K562 (cell line): ENCODE results near the gene MORF4L1. TPM values are rescaled to one million over a fixed set of nuclear protein-coding genes. Genes with fewer than 3 reads are reported as not detected.

Source experiments
- ARID4B ChIP-seq: sonication (generic); formaldehyde crosslinking; IDR thresholded peaks from 2 replicates; pipeline ENCODE4 v1.8.0; 2022; ENCODE audit warnings: mild to moderate bottlenecking, missing genetic modification reagents
- DPF2 ChIP-seq: fragments of 450-650 bp; IDR thresholded peaks from 2 replicates; pipeline ENCODE4 v1.6.1; 2016
- E2F3 ChIP-seq: fragments of 250-450 bp; sonication (Bioruptor Pico); IDR thresholded peaks from 2 replicates; pipeline ENCODE4 v1.4.0; 2020; ENCODE audit warnings: mild to moderate bottlenecking
- FOXP1 ChIP-seq: sonication (generic); formaldehyde crosslinking; IDR thresholded peaks from 2 replicates; pipeline ENCODE4 v1.8.0; 2022; ENCODE audit warnings: mild to moderate bottlenecking, missing genetic modification reagents
- HMG20B ChIP-seq: fragments of 250-450 bp; sonication (Bioruptor Pico); IDR thresholded peaks from 2 replicates; pipeline ENCODE4 v1.5.0; 2021; ENCODE audit warnings: mild to moderate bottlenecking
- MBD2 ChIP-seq: sonication (generic); IDR thresholded peaks from 2 replicates; pipeline ENCODE4 v1.6.1; 2016; ENCODE audit warnings: low read depth, borderline replicate concordance
- NCOR1 ChIP-seq: fragments of 450-650 bp; IDR thresholded peaks from 2 replicates; pipeline ENCODE4 v1.6.1; 2016; ENCODE audit warnings: mild to moderate bottlenecking, moderate library complexity
- ZC3H4 ChIP-seq: sonication (generic); formaldehyde crosslinking; IDR thresholded peaks from 2 replicates; pipeline ENCODE4 v1.9.0; 2021; ENCODE audit warnings: missing genetic modification reagents, borderline replicate concordance
- ZNF639 ChIP-seq, 2 experiments: fragments of 200-800 bp in 1 of 2; sonication (Bioruptor generic) in 1 of 2; sonication (generic) in 1 of 2; formaldehyde crosslinking in 1 of 2; IDR thresholded peaks in 1 of 2; conservative IDR thresholded peaks in 1 of 2; 2 replicates each; pipeline versions ENCODE4 v1.5.0 to v1.6.1; 2016 to 2020; ENCODE audit warnings: missing compliant biosample characterization in 1 of 2, missing genetic modification characterization in 1 of 2, missing genetic modification reagents in 1 of 2
- ZNF668 ChIP-seq: fragments of 250-450 bp; sonication (Bioruptor Pico); IDR thresholded peaks from 2 replicates; pipeline ENCODE4 v1.8.0; 2022; ENCODE audit warnings: mild to moderate bottlenecking, inconsistent platforms
- polyA plus RNA-seq, 8 experiments: library from polyadenylated mRNA; depleted of rRNA in 4 of 8; stranded (reverse) in 5 of 8; unstranded in 3 of 8; fragments of >200 nt; fragmentation: Nextera tagmentation in 2 of 8; fragmentation: Illumina TruSeq in 1 of 8; extraction: Ambion mirVana in 2 of 8; extraction: Trizol in 1 of 8; gene quantifications; 2 replicates each; pipeline versions ENCODE4 v1.2.1 to v1.2.3, GENCODE V29; 2011 to 2014; ENCODE audit warnings: inconsistent platforms in 1 of 8, missing spikeins in 1 of 8
- total RNA-seq, 7 experiments: library from RNA; depleted of rRNA in 6 of 7; stranded (reverse); fragments of >200 nt in 6 of 7; fragmentation: Illumina TruSeq in 2 of 7; extraction: Trizol in 2 of 7; gene quantifications; 2 replicates each; pipeline versions ENCODE4 v1.2.1 to v1.2.3, GENCODE V29; 2011 to 2021; ENCODE audit warnings: low replicate concordance in 1 of 7
- TF ChIP-seq, protein P1 (sequence below): sonication (generic); formaldehyde crosslinking; IDR thresholded peaks from 2 replicates; pipeline ENCODE4 v1.8.1; 2023; ENCODE audit warnings: missing genetic modification reagents, mild to moderate bottlenecking, borderline replicate concordance
- TF ChIP-seq, protein P2 (sequence below): fragments of 250-450 bp; sonication (Bioruptor Pico); IDR thresholded peaks from 2 replicates; pipeline ENCODE4 v1.5.0; 2021

Gene MORF4L1
- total and polyA plus RNA-seq, 9 of the 15 experiments (the other 6 are each of a cell fraction or from before 2014, with no cell fraction given) = 127 to 615 (median 281) TPM

DNA sequence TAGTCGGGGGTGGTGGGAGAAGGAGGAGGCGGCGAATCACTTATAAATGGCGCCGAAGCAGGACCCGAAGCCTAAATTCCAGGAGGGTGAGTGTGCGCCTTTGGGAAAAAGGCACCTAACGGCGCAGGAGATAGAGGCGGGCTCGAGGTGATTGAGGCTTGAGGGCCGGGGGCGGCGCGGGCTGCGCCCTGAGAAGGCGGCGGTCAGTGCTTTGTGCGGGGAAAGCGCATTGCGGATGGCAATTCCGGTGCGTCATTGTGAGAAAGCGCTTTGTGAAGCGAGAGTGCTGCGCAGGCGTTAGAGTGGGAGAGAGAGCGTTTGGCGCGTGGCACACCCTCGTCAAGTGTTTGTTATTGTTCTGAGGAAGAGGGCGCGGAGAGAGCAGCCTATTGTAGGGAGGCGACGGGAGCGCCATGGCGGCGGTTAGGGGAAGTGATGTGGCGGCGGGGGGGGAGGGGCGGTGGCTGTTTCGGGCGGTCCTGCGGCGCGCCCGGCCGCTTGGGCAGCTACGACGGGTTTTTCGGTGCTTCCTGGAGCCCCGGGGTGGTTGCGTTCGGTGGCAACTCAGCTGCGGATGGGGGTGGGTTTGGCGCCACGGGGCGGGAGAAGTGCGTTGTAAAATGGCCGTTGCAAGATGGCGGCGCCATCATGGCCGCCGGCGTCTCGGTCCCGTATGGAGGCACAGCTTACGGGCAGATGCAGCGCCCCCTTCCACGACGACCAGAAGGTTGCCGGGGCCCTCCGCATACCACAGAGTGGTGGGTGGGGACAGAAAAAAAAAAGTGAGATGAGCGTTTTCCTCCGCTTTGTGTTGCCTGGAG is 492 bp downstream of the MORF4L1 start (continued):
- TF ChIP-seq, protein P1, sequence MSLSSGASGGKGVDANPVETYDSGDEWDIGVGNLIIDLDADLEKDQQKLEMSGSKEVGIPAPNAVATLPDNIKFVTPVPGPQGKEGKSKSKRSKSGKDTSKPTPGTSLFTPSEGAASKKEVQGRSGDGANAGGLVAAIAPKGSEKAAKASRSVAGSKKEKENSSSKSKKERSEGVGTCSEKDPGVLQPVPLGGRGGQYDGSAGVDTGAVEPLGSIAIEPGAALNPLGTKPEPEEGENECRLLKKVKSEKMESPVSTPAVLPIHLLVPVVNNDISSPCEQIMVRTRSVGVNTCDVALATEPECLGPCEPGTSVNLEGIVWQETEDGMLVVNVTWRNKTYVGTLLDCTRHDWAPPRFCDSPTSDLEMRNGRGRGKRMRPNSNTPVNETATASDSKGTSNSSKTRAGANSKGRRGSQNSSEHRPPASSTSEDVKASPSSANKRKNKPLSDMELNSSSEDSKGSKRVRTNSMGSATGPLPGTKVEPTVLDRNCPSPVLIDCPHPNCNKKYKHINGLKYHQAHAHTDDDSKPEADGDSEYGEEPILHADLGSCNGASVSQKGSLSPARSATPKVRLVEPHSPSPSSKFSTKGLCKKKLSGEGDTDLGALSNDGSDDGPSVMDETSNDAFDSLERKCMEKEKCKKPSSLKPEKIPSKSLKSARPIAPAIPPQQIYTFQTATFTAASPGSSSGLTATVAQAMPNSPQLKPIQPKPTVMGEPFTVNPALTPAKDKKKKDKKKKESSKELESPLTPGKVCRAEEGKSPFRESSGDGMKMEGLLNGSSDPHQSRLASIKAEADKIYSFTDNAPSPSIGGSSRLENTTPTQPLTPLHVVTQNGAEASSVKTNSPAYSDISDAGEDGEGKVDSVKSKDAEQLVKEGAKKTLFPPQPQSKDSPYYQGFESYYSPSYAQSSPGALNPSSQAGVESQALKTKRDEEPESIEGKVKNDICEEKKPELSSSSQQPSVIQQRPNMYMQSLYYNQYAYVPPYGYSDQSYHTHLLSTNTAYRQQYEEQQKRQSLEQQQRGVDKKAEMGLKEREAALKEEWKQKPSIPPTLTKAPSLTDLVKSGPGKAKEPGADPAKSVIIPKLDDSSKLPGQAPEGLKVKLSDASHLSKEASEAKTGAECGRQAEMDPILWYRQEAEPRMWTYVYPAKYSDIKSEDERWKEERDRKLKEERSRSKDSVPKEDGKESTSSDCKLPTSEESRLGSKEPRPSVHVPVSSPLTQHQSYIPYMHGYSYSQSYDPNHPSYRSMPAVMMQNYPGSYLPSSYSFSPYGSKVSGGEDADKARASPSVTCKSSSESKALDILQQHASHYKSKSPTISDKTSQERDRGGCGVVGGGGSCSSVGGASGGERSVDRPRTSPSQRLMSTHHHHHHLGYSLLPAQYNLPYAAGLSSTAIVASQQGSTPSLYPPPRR = no peak
- TF ChIP-seq ZNF668 (CRISPR knock-in tag) (no peak), ZC3H4 (0 out of 2 replicates have a peak, but pooled peaks have one; percentile 36), HMG20B (CRISPR knock-in tag) (0 out of 2 replicates have a peak, but pooled peaks have one; percentile 25), NCOR1 (0 out of 2 replicates have a peak, but pooled peaks have one; percentile 1), E2F3 (CRISPR knock-in tag) (no peak), ZNF639 (CRISPR knock-in tag; conservative IDR thresholded peaks at IDR 0.05 in 1 of 2, IDR thresholded peaks at IDR 0.05 in 1 of 2) (peak in 1 of 2 experiments; percentile 95; a peak in 2 of 4 replicates), MBD2 (peak; percentile 20; the same call in 1 of the 2 replicates), FOXP1 (CRISPR knock-in tag) (no peak; the same call in 1 of the 2 replicates), ARID4B (no peak), DPF2 (peak; percentile 38; the same call in 1 of the 2 replicates)
- TF ChIP-seq, protein P2, sequence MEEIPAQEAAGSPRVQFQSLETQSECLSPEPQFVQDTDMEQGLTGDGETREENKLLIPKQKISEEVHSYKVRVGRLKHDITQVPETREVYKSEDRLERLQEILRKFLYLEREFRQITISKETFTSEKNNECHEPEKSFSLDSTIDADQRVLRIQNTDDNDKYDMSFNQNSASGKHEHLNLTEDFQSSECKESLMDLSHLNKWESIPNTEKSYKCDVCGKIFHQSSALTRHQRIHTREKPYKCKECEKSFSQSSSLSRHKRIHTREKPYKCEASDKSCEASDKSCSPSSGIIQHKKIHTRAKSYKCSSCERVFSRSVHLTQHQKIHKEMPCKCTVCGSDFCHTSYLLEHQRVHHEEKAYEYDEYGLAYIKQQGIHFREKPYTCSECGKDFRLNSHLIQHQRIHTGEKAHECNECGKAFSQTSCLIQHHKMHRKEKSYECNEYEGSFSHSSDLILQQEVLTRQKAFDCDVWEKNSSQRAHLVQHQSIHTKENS = no peak
